AG09309 (cell line): Measurements from ENCODE around the gene ABR.

Experiments
- DNase-seq: peaks from one replicate; pipeline ENCODE4 v3.0.0-alpha.2; 2010; ENCODE audit warnings: low read depth
- H3K4me3 ChIP-seq: 2 replicates; pipeline ENCODE4 v1.5.1; 2011; ENCODE audit warnings: mild to moderate bottlenecking, low read depth, low read length, moderate library complexity; ENCODE audit not compliant: control insufficient read depth
- CTCF ChIP-seq: IDR thresholded peaks from 2 replicates; pipeline ENCODE4 v1.5.1; 2011; ENCODE audit warnings: mild to moderate bottlenecking, low read depth, low read length, inconsistent platforms; ENCODE audit not compliant: insufficient read depth, control insufficient read depth; ENCODE audit errors: missing control alignments

ABR gene

GRCh38 chr17:1182811-1183170, 3.0 kb upstream of the ABR start:
- no peak for TF ChIP-seq CTCF
- no peak for DNase-seq
- no peak overlapping the region for H3K4me3 ChIP-seq

- no peak for TF ChIP-seq CTCF
- H3K4me3 ChIP-seq, result no peak overlapping the region
- no peak for DNase-seq
Measured at GRCh38 chr17:1181753-1182137, 2.0 kb upstream of the ABR start.

GRCh38 chr17:1180958-1181752, 1.4 kb upstream of the ABR start:
- no peak for TF ChIP-seq CTCF
- no peak overlapping the region for H3K4me3 ChIP-seq
- no peak for DNase-seq

- peak overlapping the region; percentile 78 for H3K4me3 ChIP-seq
- no peak for DNase-seq
- no peak for TF ChIP-seq CTCF
Measured at GRCh38 chr17:1179112-1179817, 516 bp downstream of the ABR start.

- no peak for TF ChIP-seq CTCF
- no peak for DNase-seq
Measured at GRCh38 chr17:1177016-1177700, 2.6 kb downstream of the ABR start.

GRCh38 chr17:1174263-1174880, 5.4 kb downstream of the ABR start:
- no peak for TF ChIP-seq CTCF
- no peak overlapping the region for H3K4me3 ChIP-seq
- no peak for DNase-seq

More at GRCh38 chr17:1177016-1177700, 2.6 kb downstream of the ABR start:
- H3K4me3 ChIP-seq, result no peak overlapping the region
